ENCODE data around the gene MAP2K3.

DNA sequence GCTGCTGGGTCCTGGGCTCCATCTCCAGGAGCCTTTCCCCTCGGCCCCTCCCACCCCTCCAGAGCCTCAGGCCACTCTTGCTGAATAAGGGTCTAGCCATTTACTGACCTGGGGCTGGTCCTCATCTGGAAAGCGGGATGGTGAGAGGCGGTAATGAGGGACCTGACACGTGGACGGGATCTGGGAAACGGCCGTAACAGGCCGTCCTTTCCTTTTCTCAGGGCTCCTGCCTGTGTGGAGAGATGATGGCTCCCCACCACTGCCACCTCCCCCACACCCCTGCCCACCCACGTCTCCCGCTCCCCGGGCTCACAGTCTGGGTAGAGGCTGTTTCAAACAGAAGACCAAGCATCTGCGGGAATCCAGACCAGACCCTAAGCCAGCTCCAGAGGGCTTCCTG is 71.1 kb downstream of the MAP2K3 start:
- TF ChIP-seq, protein P1, sequence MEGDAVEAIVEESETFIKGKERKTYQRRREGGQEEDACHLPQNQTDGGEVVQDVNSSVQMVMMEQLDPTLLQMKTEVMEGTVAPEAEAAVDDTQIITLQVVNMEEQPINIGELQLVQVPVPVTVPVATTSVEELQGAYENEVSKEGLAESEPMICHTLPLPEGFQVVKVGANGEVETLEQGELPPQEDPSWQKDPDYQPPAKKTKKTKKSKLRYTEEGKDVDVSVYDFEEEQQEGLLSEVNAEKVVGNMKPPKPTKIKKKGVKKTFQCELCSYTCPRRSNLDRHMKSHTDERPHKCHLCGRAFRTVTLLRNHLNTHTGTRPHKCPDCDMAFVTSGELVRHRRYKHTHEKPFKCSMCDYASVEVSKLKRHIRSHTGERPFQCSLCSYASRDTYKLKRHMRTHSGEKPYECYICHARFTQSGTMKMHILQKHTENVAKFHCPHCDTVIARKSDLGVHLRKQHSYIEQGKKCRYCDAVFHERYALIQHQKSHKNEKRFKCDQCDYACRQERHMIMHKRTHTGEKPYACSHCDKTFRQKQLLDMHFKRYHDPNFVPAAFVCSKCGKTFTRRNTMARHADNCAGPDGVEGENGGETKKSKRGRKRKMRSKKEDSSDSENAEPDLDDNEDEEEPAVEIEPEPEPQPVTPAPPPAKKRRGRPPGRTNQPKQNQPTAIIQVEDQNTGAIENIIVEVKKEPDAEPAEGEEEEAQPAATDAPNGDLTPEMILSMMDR (conservative IDR thresholded peaks at IDR 0.05; ENCODE audit: low read depth, low read length): no peak
- TF ChIP-seq POLR2A (IDR thresholded peaks at IDR 0.05; ENCODE audit: low read depth, low read length) (no peak), BHLHE40 (IDR thresholded peaks at IDR 0.05; ENCODE audit: low read depth, low read length) (no peak), RAD21 (IDR thresholded peaks at IDR 0.05; ENCODE audit: low read length) (no peak), RCOR1 (IDR thresholded peaks at IDR 0.05; ENCODE audit: insufficient replicate concordance, low read length) (no peak), MAFK (IDR thresholded peaks at IDR 0.05; ENCODE audit: low read depth, low read length) (no peak), RFX5 (IDR thresholded peaks at IDR 0.05; ENCODE audit: low read depth, low read length) (no peak), USF2 (IDR thresholded peaks at IDR 0.05; ENCODE audit: low read depth, low read length) (no peak), FOS (IDR thresholded peaks at IDR 0.05; ENCODE audit: low read depth, low read length) (no peak)
